Cardiac septum (tissue), 1 donor: ENCODE data around the gene PCDHB12. TPM values are rescaled to one million over a fixed set of nuclear protein-coding genes. Genes with fewer than 3 reads are reported as not detected.
"Not testable (repeated sequence)": the region's sequence is repeated elsewhere in the genome, so short reads cannot be mapped to it uniquely, and the experiment has no call there.

Experiments used
- DNase-seq: peaks from one replicate; pipeline ENCODE4 v3.0.0-alpha.2; 2020; ENCODE audit warnings: low spot score
- intact Hi-C: fragments of 100-400 bp; cut with DNase I; formaldehyde crosslinking; loops from one replicate; pipeline ENCODE4 v1.14.0; 2022
- total RNA-seq: library from RNA; stranded (reverse); fragmentation: NEBNext Ultra II Directional; extraction: Animal tissue kit (Norgen Biotek cat#: 25700); gene quantifications from one replicate; pipeline ENCODE4 v1.2.1, GENCODE V29; 2021
- donor health status: DM: no; HTN: no; CAD: no.

The PCDHB12 gene
- total RNA-seq, 1 donor from 2014 or later: 1.1 TPM

GRCh38 chr5:141201126-141201525 is 7.4 kb upstream of the PCDHB12 start:
- intact Hi-C loops, DNase-seq: not testable (repeated sequence)

GRCh38 chr5:141201646-141202045 is 6.9 kb upstream of the PCDHB12 start:
- intact Hi-C loops, DNase-seq: not testable (repeated sequence)

GRCh38 chr5:141210281-141210680 is 1.8 kb downstream of the PCDHB12 start:
- intact Hi-C loops, DNase-seq: not testable (repeated sequence)

GRCh38 chr5:141210849-141211248 is 2.3 kb downstream of the PCDHB12 start:
- intact Hi-C loops, DNase-seq: not testable (repeated sequence)

GRCh38 chr5:141213656-141214339 is 5.3 kb downstream of the PCDHB12 start, which contains the start of gene PCDHB13:
Gene PCDHB13, plus strand, starts transcription at chr5:141213919. Its CDS starts 205 bp downstream, at chr5:141214124.
- DNase-seq, intact Hi-C loops: not testable (repeated sequence)

- intact Hi-C loops, DNase-seq: not testable (repeated sequence)
These were observed 6.1 kb downstream of the PCDHB12 start for GRCh38 chr5:141214583-141214982.

GRCh38 chr5:141215504-141215903 is 7.0 kb downstream of the PCDHB12 start:
- DNase-seq, intact Hi-C loops: not testable (repeated sequence)

- intact Hi-C loops, DNase-seq: not testable (repeated sequence)
These were observed 7.5 kb downstream of the PCDHB12 start for GRCh38 chr5:141216035-141216434.

- no peak for DNase-seq
- intact Hi-C loops: no loop called here
These were observed 14.7 kb downstream of the PCDHB12 start, which contains the start of gene PCDHB14 for GRCh38 chr5:141223112-141223783. Gene PCDHB14, plus strand, starts transcription at chr5:141223343. Its CDS starts 163 bp downstream, at chr5:141223506.

GRCh38 chr5:141224844-141225243 is 16.3 kb downstream of the PCDHB12 start:
- DNase-seq, intact Hi-C loops: not testable (repeated sequence)

- intact Hi-C loops, DNase-seq: not testable (repeated sequence)
These were observed 16.9 kb downstream of the PCDHB12 start for GRCh38 chr5:141225421-141225820.

- no peak for DNase-seq
- intact Hi-C loops: no loop called here
These were observed 25.7 kb downstream of the PCDHB12 start for GRCh38 chr5:141234109-141234667.

GRCh38 chr5:141235922-141236321 is 27.4 kb downstream of the PCDHB12 start:
- intact Hi-C loops, DNase-seq: not testable (repeated sequence)

GRCh38 chr5:141236516-141237313 is 28.2 kb downstream of the PCDHB12 start:
- intact Hi-C loops: no loop called here
- no peak for DNase-seq

- intact Hi-C loops: loop anchor here (10.0 kb wide), 1 partner anchor 73 kb away; no protein-coding TSS in a partner anchor
- no peak for DNase-seq
These were observed 33.0 kb downstream of the PCDHB12 start for GRCh38 chr5:141241496-141241895.

GRCh38 chr5:141245250-141245717 is 36.8 kb downstream of the PCDHB12 start, which contains the start of gene PCDHB15:
Gene PCDHB15, plus strand, starts transcription at chr5:141245395. Its CDS starts 184 bp downstream, at chr5:141245579.
- intact Hi-C loops: loop anchor here (2.0 to 10.0 kb wide), 2 partner anchors 70 to 316 kb away; no protein-coding TSS in a partner anchor
- no peak for DNase-seq

- not testable (repeated sequence) for DNase-seq
These were observed 38.5 kb downstream of the PCDHB12 start for GRCh38 chr5:141246971-141247370.

GRCh38 chr5:141247434-141247833 is 38.9 kb downstream of the PCDHB12 start:
- intact Hi-C loops: loop anchor here (10.0 kb wide), 1 partner anchor 67 kb away; no protein-coding TSS in a partner anchor
- DNase-seq: not testable (repeated sequence)

More at GRCh38 chr5:141246971-141247370, 38.5 kb downstream of the PCDHB12 start:
- intact Hi-C loops: loop anchor here (10.0 kb wide), 1 partner anchor 68 kb away; no protein-coding TSS in a partner anchor

- intact Hi-C loops: no loop called here
- DNase-seq: no peak
These were observed 42.1 kb downstream of the PCDHB12 start for GRCh38 chr5:141250576-141250975.
